ENCODE measurements around the gene PRCC.

DNA sequence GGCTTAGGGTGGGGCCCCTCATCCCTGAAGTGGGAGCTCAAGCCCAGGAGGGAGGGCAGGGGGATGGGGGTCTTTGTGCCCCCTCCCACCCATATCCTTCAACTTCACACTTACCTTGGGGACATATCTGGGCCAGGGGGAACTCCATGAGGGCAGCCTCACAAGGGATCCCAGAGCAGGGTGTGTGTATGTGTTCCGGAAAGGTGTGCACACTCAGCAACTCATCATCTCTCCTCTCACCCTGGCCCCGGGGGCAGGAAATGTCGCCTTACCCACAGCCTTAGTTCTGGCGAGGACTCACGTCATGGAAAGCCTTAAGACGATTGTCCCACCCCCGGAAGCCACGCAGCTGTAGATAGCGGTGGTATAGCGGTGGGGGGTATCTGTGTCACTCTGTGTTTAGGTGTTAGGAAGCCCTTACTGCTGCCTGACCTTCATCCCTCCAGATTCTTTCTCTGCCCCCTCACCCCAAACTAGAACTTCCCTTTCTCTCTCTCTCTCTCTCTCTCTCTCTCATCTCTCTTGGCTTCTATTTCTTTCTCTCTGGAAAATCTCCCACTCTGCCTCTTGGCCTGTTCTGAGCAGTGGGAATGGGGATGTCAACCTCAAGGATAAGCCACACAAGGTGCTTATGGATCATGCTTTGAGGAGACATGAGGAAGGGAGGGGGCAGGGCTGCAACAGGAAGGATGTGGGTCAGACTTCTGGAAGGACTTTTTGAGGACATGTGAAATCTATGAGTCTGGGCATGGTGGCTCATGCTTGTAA lies 49.4 kb downstream of the PRCC start, which contains the start of gene SH2D2A:
- TF ChIP-seq ARNT (IDR thresholded peaks at IDR 0.05) (no peak), HDGF (IDR thresholded peaks at IDR 0.05; ENCODE audit: borderline replicate concordance) (no peak), BHLHE40 (IDR thresholded peaks at IDR 0.05; ENCODE audit: borderline replicate concordance) (no peak), SP1 (IDR thresholded peaks at IDR 0.05) (no peak), LEF1 (IDR thresholded peaks at IDR 0.05; ENCODE audit: borderline replicate concordance) (no peak)
